Measurements from ENCODE around the gene AMHR2.

- TF ChIP-seq, protein P1, sequence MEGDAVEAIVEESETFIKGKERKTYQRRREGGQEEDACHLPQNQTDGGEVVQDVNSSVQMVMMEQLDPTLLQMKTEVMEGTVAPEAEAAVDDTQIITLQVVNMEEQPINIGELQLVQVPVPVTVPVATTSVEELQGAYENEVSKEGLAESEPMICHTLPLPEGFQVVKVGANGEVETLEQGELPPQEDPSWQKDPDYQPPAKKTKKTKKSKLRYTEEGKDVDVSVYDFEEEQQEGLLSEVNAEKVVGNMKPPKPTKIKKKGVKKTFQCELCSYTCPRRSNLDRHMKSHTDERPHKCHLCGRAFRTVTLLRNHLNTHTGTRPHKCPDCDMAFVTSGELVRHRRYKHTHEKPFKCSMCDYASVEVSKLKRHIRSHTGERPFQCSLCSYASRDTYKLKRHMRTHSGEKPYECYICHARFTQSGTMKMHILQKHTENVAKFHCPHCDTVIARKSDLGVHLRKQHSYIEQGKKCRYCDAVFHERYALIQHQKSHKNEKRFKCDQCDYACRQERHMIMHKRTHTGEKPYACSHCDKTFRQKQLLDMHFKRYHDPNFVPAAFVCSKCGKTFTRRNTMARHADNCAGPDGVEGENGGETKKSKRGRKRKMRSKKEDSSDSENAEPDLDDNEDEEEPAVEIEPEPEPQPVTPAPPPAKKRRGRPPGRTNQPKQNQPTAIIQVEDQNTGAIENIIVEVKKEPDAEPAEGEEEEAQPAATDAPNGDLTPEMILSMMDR (conservative IDR thresholded peaks at IDR 0.05; ENCODE audit: low read depth in 2 of 2): no peak
- TF ChIP-seq ZNF462 (CRISPR knock-in tag; IDR thresholded peaks at IDR 0.05) (no peak), CREB1 (CRISPR knock-in tag; IDR thresholded peaks at IDR 0.05; ENCODE audit: low read depth) (no peak), EZH2 (IDR thresholded peaks at IDR 0.05; ENCODE audit: low read depth, unreplicated experiment) (no peak)
Observed at GRCh38 chr12:53399896-53400295, 23.8 kb upstream of the AMHR2 start.
